ENCODE data around the gene TMEM95. TPM values are rescaled to one million over a fixed set of nuclear protein-coding genes. Genes with fewer than 3 reads are reported as not detected.
"Not testable (repeated sequence)": the region's sequence is repeated elsewhere in the genome, so short reads cannot be mapped to it uniquely, and the experiment has no call there.

TMEM95 gene
- total RNA-seq, 1 donor from 2014 or later, result not detected

- no peak for DNase-seq
Observed at GRCh38 chr17:7347630-7348477, 7.1 kb upstream of the TMEM95 start.

- DNase-seq, result no peak
Observed at GRCh38 chr17:7348478-7349242, 6.3 kb upstream of the TMEM95 start.

GRCh38 chr17:7351665-7352502 lies 3.1 kb upstream of the TMEM95 start, which contains the start of gene KCTD11:
KCTD11 (plus strand) TSS chr17:7352162.
- DNase-seq, result peak; percentile 70

GRCh38 chr17:7352503-7352889 lies 2.5 kb upstream of the TMEM95 start:
- no peak for DNase-seq

- no peak for DNase-seq
Observed at GRCh38 chr17:7352910-7353635, 1.9 kb upstream of the TMEM95 start.

- no peak for DNase-seq
Observed at GRCh38 chr17:7354262-7354843, 603 bp upstream of the TMEM95 start.

GRCh38 chr17:7355573-7355972 lies 617 bp downstream of the TMEM95 start:
- DNase-seq, result no peak

- DNase-seq, result peak; percentile 86
Observed at GRCh38 chr17:7356072-7356549, 1.2 kb downstream of the TMEM95 start.

GRCh38 chr17:7356756-7357155 lies 1.8 kb downstream of the TMEM95 start:
- no peak for DNase-seq

- DNase-seq, result no peak
Observed at GRCh38 chr17:7357381-7357780, 2.4 kb downstream of the TMEM95 start.

GRCh38 chr17:7361906-7362305 lies 7.0 kb downstream of the TMEM95 start:
- DNase-seq, result no peak

- DNase-seq, result no peak
Observed at GRCh38 chr17:7363311-7363710, 8.4 kb downstream of the TMEM95 start.

- DNase-seq, result not testable (repeated sequence)
Observed at GRCh38 chr17:7365963-7366362, 11.0 kb downstream of the TMEM95 start.

- no peak for DNase-seq
Observed at GRCh38 chr17:7367083-7367482, 12.1 kb downstream of the TMEM95 start.

GRCh38 chr17:7367918-7368598 lies 13.1 kb downstream of the TMEM95 start:
- DNase-seq, result no peak

GRCh38 chr17:7368599-7368994 lies 13.6 kb downstream of the TMEM95 start:
- DNase-seq, result not testable (repeated sequence)

- no peak for DNase-seq
Observed at GRCh38 chr17:7369825-7370224, 14.9 kb downstream of the TMEM95 start.

- DNase-seq, result no peak
Observed at GRCh38 chr17:7370853-7371252, 15.9 kb downstream of the TMEM95 start.

GRCh38 chr17:7374353-7374752 lies 19.4 kb downstream of the TMEM95 start:
- no peak for DNase-seq

GRCh38 chr17:7379134-7379533 lies 24.2 kb downstream of the TMEM95 start:
- DNase-seq, result no peak

- no peak for DNase-seq
Observed at GRCh38 chr17:7380321-7380720, 25.4 kb downstream of the TMEM95 start.

Measured in dermis blood vessel endothelial cell (primary cell).